Measurements from ENCODE around the gene SPHKAP.

GRCh38 chr2:228164718-228165117 is 16.8 kb downstream of the SPHKAP start:
- TF ChIP-seq CTCF (IDR thresholded peaks at IDR 0.05) (no peak), POLR2A (IDR thresholded peaks at IDR 0.05) (no peak)

Data from suprapubic skin (tissue), 3 donors.